HepG2 (cell line): Measurements from ENCODE around the gene NOXRED1. TPM values are rescaled to one million over a fixed set of nuclear protein-coding genes. Genes with fewer than 3 reads are reported as not detected.

ENCODE experiments used
- ATAC-seq: fragments of 200-7000 bp; cut with Tn5 transposase; 3 replicates; pipeline ENCODE4 v1.9.1; 2020; ENCODE audit warnings: mild to moderate bottlenecking, moderate library complexity
- BruUV-seq: library from RNA; stranded (reverse); fragments of 400-500 nt; replicated peaks from 2 replicates; lab custom pipeline; 2021; lab: Mats Ljungman, UMichigan
- CTCF ChIA-PET: fragments of 300-600 bp; formaldehyde crosslinking; extraction: SDS; loops from one replicate; lab custom pipeline; 2021; ENCODE audit warnings: low total read pairs, inconsistent platforms, low intra/inter-chr PET ratio; lab: Yijun Ruan, JAX
- POLR2A ChIA-PET: fragments of 350-600 bp; sonication (Branson Sonifier 250); formaldehyde crosslinking; loops from one replicate; lab custom pipeline; 2020; ENCODE audit warnings: antibody characterized with exemption, inconsistent platforms; lab: Yijun Ruan, JAX
- DNase-seq: peaks from one replicate; pipeline ENCODE4 v3.0.0-alpha.2; 2015; ENCODE audit warnings: low spot score
- FAIRE-seq: peaks from 3 replicates; lab custom pipeline; 2011; peaks lifted over from hg19 to GRCh38; lab: Jason Lieb, UNC
- H2AFZ ChIP-seq: one replicate; pipeline ENCODE4 v1.6.1; 2011; ENCODE audit warnings: low read length, inconsistent platforms
- H3K27ac ChIP-seq: fragments of 300-600 bp; 3 replicates; pipeline ENCODE4 v1.8.0; 2011; ENCODE audit warnings: mixed run types, mild to moderate bottlenecking, mixed read lengths, low read length, inconsistent platforms; ENCODE audit not compliant: insufficient read depth; ENCODE audit errors: extremely low read length
- H3K27me3 ChIP-seq, 2 experiments: fragments of 200-600 bp in 1 of 2; 2 replicates in 1 of 2; 3 replicates in 1 of 2; pipeline versions ENCODE4 v1.6.0 to v1.8.0; 2011; ENCODE audit warnings: low read length in 2 of 2, mild to moderate bottlenecking in 2 of 2, moderate library complexity in 2 of 2, inconsistent platforms in 1 of 2; ENCODE audit not compliant: insufficient read depth in 2 of 2, control insufficient read depth in 1 of 2
- H3K36me3 ChIP-seq, 2 experiments: fragments of 200-600 bp in 1 of 2; replicated peaks in 1 of 2; 2 replicates in 1 of 2; 3 replicates in 1 of 2; pipeline versions ENCODE4 v1.5.1 to v1.8.0; 2011; ENCODE audit warnings: low read length in 2 of 2, inconsistent platforms in 1 of 2; ENCODE audit not compliant: insufficient read depth in 2 of 2, control insufficient read depth in 1 of 2
- H3K4me1 ChIP-seq: 2 replicates; pipeline ENCODE4 v1.5.1; 2012; ENCODE audit warnings: low read length, inconsistent platforms; ENCODE audit not compliant: insufficient read depth
- H3K4me2 ChIP-seq: 2 replicates; pipeline ENCODE4 v1.6.0; 2011; ENCODE audit warnings: low read depth, low read length, inconsistent platforms
- H3K4me3 ChIP-seq, 3 experiments: fragments of 200-600 bp in 1 of 3; sonication (generic), shearing (Covaris generic) in 1 of 3; replicated peaks in 1 of 3; 2 replicates each; pipeline ENCODE4 v1.5.1; 2011 to 2016; ENCODE audit warnings: low read length in 3 of 3, inconsistent platforms in 2 of 3, low read depth in 2 of 3, mild to moderate bottlenecking in 2 of 3, control low read depth in 1 of 3, mixed read lengths in 1 of 3; ENCODE audit not compliant: insufficient read depth in 1 of 3
- H3K79me2 ChIP-seq: one replicate; pipeline ENCODE4 v1.6.1; 2011; ENCODE audit warnings: low read length, inconsistent platforms; ENCODE audit not compliant: insufficient read depth
- H3K9ac ChIP-seq: 2 replicates; pipeline ENCODE4 v1.6.0; 2011; ENCODE audit warnings: mild to moderate bottlenecking, low read depth, low read length, inconsistent platforms; ENCODE audit not compliant: insufficient read depth
- H3K9me3 ChIP-seq: 2 replicates; pipeline ENCODE4 v1.5.1; 2012; ENCODE audit warnings: mild to moderate bottlenecking, low read length
- H4K20me1 ChIP-seq: 2 replicates; pipeline ENCODE4 v1.6.0; 2011; ENCODE audit warnings: inconsistent platforms, mild to moderate bottlenecking, low read length, moderate library complexity; ENCODE audit not compliant: insufficient read depth
- AGO2 ChIP-seq: fragments of 200-400 bp; formaldehyde crosslinking; optimal IDR thresholded peaks from 2 replicates; pipeline ENCODE3; 2017; ENCODE audit warnings: mild to moderate bottlenecking, low read depth, low read length, moderate library complexity
- ARID5B ChIP-seq: IDR thresholded peaks from 2 replicates; pipeline ENCODE4 v1.4.0; 2020; ENCODE audit warnings: mild to moderate bottlenecking, missing genetic modification reagents
- BCL6 ChIP-seq: IDR thresholded peaks from 2 replicates; pipeline ENCODE4 v1.6.1; 2016; ENCODE audit warnings: missing genetic modification reagents, missing compliant biosample characterization
- CEBPB ChIP-seq: IDR thresholded peaks from 2 replicates; pipeline ENCODE4 v1.6.1; 2011; ENCODE audit warnings: low read depth, low read length, improper control_type of control experiment, borderline replicate concordance
- CEBPG ChIP-seq: IDR thresholded peaks from 2 replicates; pipeline ENCODE4 v1.6.1; 2016
- ETV5 ChIP-seq: IDR thresholded peaks from 2 replicates; pipeline ENCODE4 v1.6.1; 2018; ENCODE audit warnings: missing biosample characterization, missing genetic modification reagents, inconsistent platforms, borderline replicate concordance
- HIVEP1 ChIP-seq: sonication (generic); formaldehyde crosslinking; IDR thresholded peaks from 2 replicates; pipeline ENCODE4 v1.4.0; 2020; ENCODE audit warnings: mild to moderate bottlenecking, missing genetic modification reagents
- HNF4A ChIP-seq: sonication (generic); formaldehyde crosslinking; IDR thresholded peaks from 2 replicates; pipeline ENCODE4 v1.4.0; 2020; ENCODE audit warnings: missing genetic modification reagents
- JARID2 ChIP-seq: sonication (generic); formaldehyde crosslinking; IDR thresholded peaks from 2 replicates; pipeline ENCODE4 v1.8.1; 2023; ENCODE audit warnings: missing genetic modification reagents, inconsistent platforms; ENCODE audit not compliant: insufficient replicate concordance
- MBNL3 ChIP-seq: fragments of 250-450 bp; sonication (Bioruptor Pico); conservative IDR thresholded peaks from 2 replicates; pipeline ENCODE4 v1.8.0; 2022; ENCODE audit warnings: mild to moderate bottlenecking, inconsistent platforms
- NR2F1 ChIP-seq, 2 experiments: fragments of 450-650 bp in 1 of 2; formaldehyde crosslinking in 1 of 2; IDR thresholded peaks; 2 replicates each; pipeline versions ENCODE4 v1.5.0 to v1.6.1; 2016 to 2020; ENCODE audit warnings: mild to moderate bottlenecking in 1 of 2, missing compliant biosample characterization in 1 of 2, missing genetic modification reagents in 1 of 2, moderate library complexity in 1 of 2
- NR2F6 ChIP-seq, 2 experiments: IDR thresholded peaks; 2 replicates each; pipeline ENCODE4 v1.6.1; 2016; ENCODE audit warnings: antibody characterized with exemption in 1 of 2, mild to moderate bottlenecking in 1 of 2
- PRPF4 ChIP-seq: fragments of 200-400 bp; formaldehyde crosslinking; IDR thresholded peaks from 2 replicates; pipeline ENCODE4 v1.6.1; 2016; ENCODE audit warnings: low read length, low read depth; ENCODE audit not compliant: poor library complexity, severe bottlenecking
- SOX5 ChIP-seq: IDR thresholded peaks from 2 replicates; pipeline ENCODE4 v1.6.1; 2016; ENCODE audit warnings: borderline replicate concordance
- ZNF446 ChIP-seq: sonication (generic); formaldehyde crosslinking; IDR thresholded peaks from 2 replicates; pipeline ENCODE4 v1.5.0; 2020; ENCODE audit warnings: mild to moderate bottlenecking, missing genetic modification reagents
- WGBS: methylation state at CpG from one replicate; pipeline ENCODE4 v1.1.6; 2017; ENCODE audit warnings: low lambda C conversion rate; 5-methylcytosine and 5-hydroxymethylcytosine counted together
- in situ Hi-C: cut with HindIII; loops from 2 replicates; pipeline ENCODE4 v1.10.0; 2017; ENCODE audit warnings: low pct_unique_long_range_greater_than_20kb; ENCODE audit not compliant: extremely low pct_ligation_motif_present
- intact Hi-C: fragments of 100-400 bp; cut with micrococcal nuclease; formaldehyde crosslinking; loops from one replicate; pipeline ENCODE4 v1.10.0; 2022; ENCODE audit not compliant: unreplicated experiment
- polyA plus RNA-seq, 8 experiments: library from polyadenylated mRNA; depleted of rRNA in 3 of 8; stranded (reverse) in 7 of 8; unstranded in 1 of 8; fragments of >200 nt; fragmentation: Illumina TruSeq in 4 of 8; extraction: Trizol in 4 of 8; gene quantifications; 2 replicates each; pipeline versions ENCODE4 v1.2.1 to v1.2.3, GENCODE V29; 2011 to 2016; ENCODE audit warnings: low read depth in 4 of 8, missing spikeins in 1 of 8, mixed read lengths in 1 of 8; ENCODE audit not compliant: insufficient read depth in 1 of 8
- total RNA-seq, 5 experiments: library from RNA; depleted of rRNA; stranded (reverse); fragments of >200 nt; fragmentation: Illumina TruSeq; extraction: Trizol; gene quantifications; 2 replicates each; pipeline ENCODE4 v1.2.3, GENCODE V29; 2016; ENCODE audit warnings: low read depth in 1 of 5

NOXRED1 gene
- total and polyA plus RNA-seq, 2 of the 13 experiments (the other 11 are each of a cell fraction or from before 2014, with no cell fraction given): 0.24 to 0.41 TPM

- Histone ChIP-seq H3K9me3 (no peaks in the 10 kb centered on the region), H3K36me3 (no peaks in the 10 kb centered on the region), H3K27ac (no peak overlapping the region), H4K20me1 (no peaks in the 10 kb centered on the region), H3K4me1 (peaks cover 14% of the 10 kb centered on the region), H3K4me3 (no peak overlapping the region), H3K9ac (no peak overlapping the region), H3K27me3 (no peaks in the 10 kb centered on the region), H3K79me2 (no peaks in the 10 kb centered on the region), H2AFZ (no peak overlapping the region), H3K4me2 (no peak overlapping the region)
- intact Hi-C loops: no loop called here
- ChIA-PET POLR2A (interaction anchor here (1.6 kb wide), 1 partner anchor 13 kb away, joined by 4 read pairs; the partner anchor contains the start of genes SAMD15 and TMED8), CTCF (no interaction called here)
- FAIRE-seq (peak; percentile 37), DNase-seq (no peak), ATAC-seq (peak; percentile 44; the same call in 2 of the 3 replicates)
- WGBS: 77% methylated on average over 3 of the region's 3 CpGs
- BruUV-seq: no TSS peak
- 0 out of 2 replicates have a peak, but pooled peaks have one; percentile 36 for TF ChIP-seq CEBPG
- peak; percentile 51; the same call in 1 of the 2 replicates for TF ChIP-seq NR2F6 (IDR thresholded peaks at IDR 0.05)
- TF ChIP-seq NR2F6 (CRISPR knock-in tag; IDR thresholded peaks at IDR 0.05): peak; percentile 81
- TF ChIP-seq CEBPB: peak; percentile 36; the same call in 1 of the 2 replicates
- TF ChIP-seq HNF4A (CRISPR knock-in tag): 0 out of 2 replicates have a peak, but pooled peaks have one; percentile 6
- no peak for TF ChIP-seq SOX5 (CRISPR knock-in tag)
- no peak for TF ChIP-seq JARID2 (CRISPR knock-in tag)
- TF ChIP-seq AGO2: no peak
- no peak for TF ChIP-seq HIVEP1
- TF ChIP-seq ZNF446 (CRISPR knock-in tag): no peak
- no peak for TF ChIP-seq PRPF4
- no peak for TF ChIP-seq ETV5 (CRISPR knock-in tag)
- 0 out of 2 replicates have a peak, but pooled peaks have one; percentile 22 for TF ChIP-seq ARID5B (CRISPR knock-in tag)
- TF ChIP-seq NR2F1 (CRISPR knock-in tag; IDR thresholded peaks at IDR 0.05): peak; percentile 58 to 81
- TF ChIP-seq MBNL3 (CRISPR knock-in tag): no peak
- TF ChIP-seq BCL6 (CRISPR knock-in tag): peak; percentile 18; the same call in 1 of the 2 replicates
- in situ Hi-C loops: no loop called here
These were observed 59.2 kb downstream of the NOXRED1 start for GRCh38 chr14:77364146-77364545.
